ENCODE measurements around the gene ECHS1.

DNA sequence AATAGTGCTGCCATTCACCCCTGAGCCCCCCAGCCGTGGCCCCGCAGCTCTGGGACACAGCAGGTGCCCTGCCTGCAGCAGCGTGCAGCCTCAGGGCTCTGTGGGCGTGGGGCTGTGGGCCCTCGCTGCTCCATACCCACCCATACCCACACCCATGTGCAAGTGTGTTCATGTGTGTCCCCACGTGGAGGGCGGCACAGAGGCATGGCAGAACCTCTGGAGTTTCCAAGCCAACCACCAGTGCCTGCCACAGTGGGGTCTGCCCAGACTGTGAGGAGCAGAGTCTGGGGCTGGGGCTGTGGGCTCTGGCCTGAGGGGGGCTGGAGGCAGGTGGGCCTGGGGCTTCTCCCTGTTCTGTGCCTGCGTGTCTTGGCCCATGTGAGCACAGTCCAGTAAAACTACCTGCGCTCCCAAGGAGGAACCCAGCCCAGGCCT is 23.6 kb downstream of the ECHS1 start:
- TF ChIP-seq, protein P1, sequence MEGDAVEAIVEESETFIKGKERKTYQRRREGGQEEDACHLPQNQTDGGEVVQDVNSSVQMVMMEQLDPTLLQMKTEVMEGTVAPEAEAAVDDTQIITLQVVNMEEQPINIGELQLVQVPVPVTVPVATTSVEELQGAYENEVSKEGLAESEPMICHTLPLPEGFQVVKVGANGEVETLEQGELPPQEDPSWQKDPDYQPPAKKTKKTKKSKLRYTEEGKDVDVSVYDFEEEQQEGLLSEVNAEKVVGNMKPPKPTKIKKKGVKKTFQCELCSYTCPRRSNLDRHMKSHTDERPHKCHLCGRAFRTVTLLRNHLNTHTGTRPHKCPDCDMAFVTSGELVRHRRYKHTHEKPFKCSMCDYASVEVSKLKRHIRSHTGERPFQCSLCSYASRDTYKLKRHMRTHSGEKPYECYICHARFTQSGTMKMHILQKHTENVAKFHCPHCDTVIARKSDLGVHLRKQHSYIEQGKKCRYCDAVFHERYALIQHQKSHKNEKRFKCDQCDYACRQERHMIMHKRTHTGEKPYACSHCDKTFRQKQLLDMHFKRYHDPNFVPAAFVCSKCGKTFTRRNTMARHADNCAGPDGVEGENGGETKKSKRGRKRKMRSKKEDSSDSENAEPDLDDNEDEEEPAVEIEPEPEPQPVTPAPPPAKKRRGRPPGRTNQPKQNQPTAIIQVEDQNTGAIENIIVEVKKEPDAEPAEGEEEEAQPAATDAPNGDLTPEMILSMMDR (IDR thresholded peaks at IDR 0.05) = no peak
- no peak for TF ChIP-seq EZH2 (IDR thresholded peaks at IDR 0.05; ENCODE audit: borderline replicate concordance, insufficient read depth, low read depth, low read length, poor library complexity, severe bottlenecking)

All from B cell (primary cell).